Astrocyte of the spinal cord (primary cell): Measurements from ENCODE around the gene LRRC63.

Source experiments
- DNase-seq: peaks from one replicate; pipeline ENCODE4 v3.0.0; 2011; ENCODE audit warnings: low read depth, low spot score
- H3K4me3 ChIP-seq: 2 replicates; pipeline ENCODE4 v1.5.1; 2011; ENCODE audit warnings: low read depth, mild to moderate bottlenecking, low read length, moderate library complexity
- CTCF ChIP-seq: IDR thresholded peaks from 2 replicates; pipeline ENCODE4 v1.5.1; 2012; ENCODE audit warnings: low read depth, mild to moderate bottlenecking, low read length, inconsistent platforms
- in situ Hi-C: cut with HindIII; loops from 2 replicates; pipeline ENCODE4 v1.10.0; 2017; ENCODE audit warnings: low sequenced_read_pairs

The LRRC63 gene

GRCh38 chr13:46313432-46314257 lies 101.9 kb downstream of the LRRC63 start:
- in situ Hi-C loops = no loop called here
- no peak for TF ChIP-seq CTCF
- no peak for DNase-seq
- no peak overlapping the region for H3K4me3 ChIP-seq

DNA sequence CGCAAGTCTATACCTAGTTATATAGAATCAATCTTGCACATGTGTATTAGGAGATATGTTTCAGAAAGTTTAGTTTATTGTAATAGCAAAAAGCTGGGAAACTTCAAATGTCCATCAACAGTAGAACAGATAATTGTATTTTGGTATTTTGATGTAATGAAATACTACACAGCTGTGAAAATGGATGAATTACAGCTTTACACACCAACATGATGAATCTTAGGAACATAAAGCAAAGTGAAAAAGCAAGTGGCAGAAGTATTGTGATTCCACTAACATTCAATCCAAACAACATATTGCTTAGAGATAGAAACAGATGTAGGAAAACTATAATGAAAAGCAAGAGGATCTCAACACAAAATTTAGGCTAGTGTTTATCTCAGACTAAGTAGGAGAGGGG lies 102.9 kb downstream of the LRRC63 start:
- no peak for TF ChIP-seq CTCF
- in situ Hi-C loops = no loop called here
- no peak for DNase-seq
- H3K4me3 ChIP-seq = no peak overlapping the region

DNA sequence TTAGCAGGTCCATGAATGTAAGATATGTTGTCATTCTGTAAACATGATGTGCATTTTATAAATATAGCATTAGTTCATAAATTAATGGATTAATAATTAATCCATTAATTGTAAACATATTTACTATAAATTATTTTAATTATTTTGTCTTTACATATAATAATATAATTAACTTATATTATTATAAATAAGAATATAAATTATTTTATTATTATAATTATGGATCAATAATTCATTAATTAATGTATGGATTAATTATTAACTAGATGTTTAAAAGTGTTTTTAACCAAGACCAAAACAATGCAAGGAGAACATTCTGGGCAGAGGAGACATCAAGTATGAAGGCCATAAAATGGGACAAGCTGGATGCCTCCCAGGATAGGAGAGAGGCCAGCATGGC lies 103.3 kb downstream of the LRRC63 start:
- DNase-seq = no peak
- in situ Hi-C loops = no loop called here
- TF ChIP-seq CTCF = no peak
- H3K4me3 ChIP-seq = no peak overlapping the region

DNA sequence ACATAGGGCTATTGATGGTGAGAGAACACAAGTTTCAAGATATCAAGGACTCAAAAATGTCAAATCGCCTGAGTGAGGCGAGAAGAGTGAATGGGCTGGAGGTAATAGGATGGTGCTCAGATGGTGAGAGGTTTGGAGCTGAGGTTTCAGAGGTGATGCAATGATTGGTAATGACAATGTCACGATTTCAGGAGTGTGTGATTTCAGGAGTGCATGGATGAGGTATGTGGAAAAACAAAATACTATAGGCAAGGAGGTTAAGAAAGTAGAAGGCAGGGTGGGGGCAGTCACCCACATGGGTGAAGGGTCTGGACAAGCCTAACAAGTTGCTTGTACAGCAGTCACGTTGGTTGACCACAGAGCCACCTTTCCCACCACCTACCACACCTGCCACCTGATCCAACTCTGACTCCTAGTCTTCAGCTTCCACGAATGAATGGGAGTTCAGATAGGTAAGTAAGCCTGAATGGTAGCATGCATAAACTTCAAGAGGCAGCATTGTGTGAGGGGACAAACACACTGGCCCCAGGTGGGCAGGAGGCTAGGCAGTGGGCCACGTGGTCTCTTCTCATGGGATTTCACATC lies 103.9 kb downstream of the LRRC63 start:
- DNase-seq = no peak
- H3K4me3 ChIP-seq = no peak overlapping the region
- in situ Hi-C loops = no loop called here
- no peak for TF ChIP-seq CTCF

- in situ Hi-C loops = no loop called here
- no peak overlapping the region for H3K4me3 ChIP-seq
- DNase-seq = peak; percentile 24
- TF ChIP-seq CTCF = peak; percentile 17
These were observed 105.4 kb downstream of the LRRC63 start for GRCh38 chr13:46317120-46317519.

- no peak for TF ChIP-seq CTCF
- in situ Hi-C loops = no loop called here
- DNase-seq = no peak
- H3K4me3 ChIP-seq = no peak overlapping the region
These were observed 107.3 kb downstream of the LRRC63 start for GRCh38 chr13:46318986-46319385.
